Adrenal gland (tissue), 12 donors: Measurements from ENCODE around the gene KRTAP19-6. TPM values are rescaled to one million over a fixed set of nuclear protein-coding genes. Genes with fewer than 3 reads are reported as not detected.

Experiments
- DNase-seq, 7 donors: peaks; one replicate each; pipeline ENCODE4 v3.0.0-alpha.2; 2019 to 2020
- H3K27ac ChIP-seq, 5 donors: fragments of 200-600 bp; sonication (generic) in 4 of 5; 1 replicate in 3 of 5; 2 replicates in 2 of 5; pipeline versions ENCODE4 v1.5.1 to v1.8.0; 2016 to 2020; ENCODE audit warnings: mild to moderate bottlenecking in 1 of 5
- H3K27me3 ChIP-seq: fragments of 200-600 bp; 2 replicates; pipeline ENCODE4 v1.8.0; 2021
- H3K36me3 ChIP-seq, 2 donors: fragments of 200-600 bp; replicated peaks in 1 of 2; 1 replicate in 1 of 2; 2 replicates in 1 of 2; pipeline versions ENCODE4 v1.5.1 to v1.8.0; 2018 to 2022
- H3K4me1 ChIP-seq, 2 donors: fragments of 200-600 bp; replicated peaks in 1 of 2; 1 replicate in 1 of 2; 2 replicates in 1 of 2; pipeline versions ENCODE4 v1.5.1 to v1.8.0; 2018 to 2021
- H3K4me3 ChIP-seq, 4 donors: fragments of 200-600 bp; sonication (generic) in 3 of 4; one replicate each; pipeline ENCODE4 v1.5.1; 2016 to 2018
- H3K9me3 ChIP-seq, 3 donors: fragments of 200-600 bp; sonication (generic) in 1 of 3; replicated peaks in 1 of 3; 1 replicate in 2 of 3; 2 replicates in 1 of 3; pipeline versions ENCODE4 v1.5.1 to v1.8.0; 2016 to 2021
- CTCF ChIP-seq, 6 experiments: fragments of 450-650 bp in 4 of 6; fragments of 200-600 bp in 2 of 6; sonication (generic) in 1 of 6; IDR thresholded peaks; 1 replicate in 5 of 6; 2 replicates in 1 of 6; pipeline versions ENCODE4 v1.5.1 to v1.8.0; 2016 to 2021; ENCODE audit warnings: antibody characterized with exemption in 6 of 6, mild to moderate bottlenecking in 2 of 6, moderate library complexity in 1 of 6
- POLR2A ChIP-seq, 2 donors: fragments of 450-650 bp; IDR thresholded peaks; one replicate each; pipeline ENCODE4 v1.6.1; 2017; ENCODE audit warnings: antibody characterized with exemption in 2 of 2, mild to moderate bottlenecking in 2 of 2, moderate library complexity in 1 of 2
- WGBS, 4 donors: extraction: QIAGEN DNeasy Blood & Tissue Kit in 2 of 4; methylation state at CpG; one replicate each; pipeline versions ENCODE4 v1.1.5 to v1.1.7; 2013 to 2017; 5-methylcytosine and 5-hydroxymethylcytosine counted together
- intact Hi-C, 2 donors: fragments of 100-400 bp; cut with DNase I; formaldehyde crosslinking; loops; one replicate each; pipeline versions ENCODE4 v1.14.1 to v1.15.0; 2022 to 2023
- polyA plus RNA-seq, 3 donors: library from polyadenylated mRNA; stranded (reverse); fragments of 200-250 nt in 2 of 3; fragments of 350-450 nt in 1 of 3; fragmentation: Illumina TruSeq in 1 of 3; extraction: RNeasy Lipid Tissue Mini Kit (QIAGEN cat#74804) in 1 of 3; gene quantifications; one replicate each; pipeline ENCODE4 v1.2.3, GENCODE V29; 2013 to 2014
- small RNA-seq, 2 donors: library from RNA; depleted of rRNA; stranded (forward); fragments of <200 nt; gene quantifications; one replicate each; pipeline ENCODE3, GENCODE V24; 2016
- total RNA-seq, 9 donors: library from RNA; depleted of rRNA in 4 of 9; stranded (reverse); fragments of >200 nt in 4 of 9; fragments of 120-200 nt in 1 of 9; fragmentation: NEBNext Ultra II Directional in 1 of 9; extraction: Animal tissue kit (Norgen Biotek cat#: 25700) in 1 of 9; gene quantifications; one replicate each; pipeline versions ENCODE4 v1.1.0 to v1.2.4, GENCODE V29; 2013 to 2023
- donor health status: healthy with polysubstance abuse.
- donor health status: Bipolar disorder and iron deficiency.
- donor health status: DM: yes; HTN: yes; CAD: no.
- donor health status: DM: no; HTN: no; CAD: no.
- donor health status: DM: no; HTN: no; CAD: no.
- donor health status: DM: yes; HTN: yes; CAD: no.

KRTAP19-6 gene
- total and polyA plus RNA-seq, 12 donors, result not detected

GRCh38 chr21:30491963-30492428 lies 49.7 kb downstream of the KRTAP19-6 start, which contains the start of gene KRTAP19-3:
Gene KRTAP19-3, minus strand, starts transcription at chr21:30492013. Its CDS starts 56 bp downstream, at chr21:30491957.
- WGBS, 4 donors, result 70 to 86% (median 76%) methylated on average over 2 of the region's 2 CpGs

More at GRCh38 chr21:30491963-30492428, 49.7 kb downstream of the KRTAP19-6 start, which contains the start of gene KRTAP19-3:
- TF ChIP-seq CTCF (IDR thresholded peaks at IDR 0.05) (no peak), POLR2A (IDR thresholded peaks at IDR 0.05) (no peak)
- Histone ChIP-seq H3K27ac (no peak within 1 kb of the TSS), H3K27me3 (no peaks in the 10 kb centered on the region), H3K4me1 (no peaks in the 10 kb centered on the region), H3K9me3 (peaks cover 0 to 5% (median 0%) of the 10 kb centered on the region in 3 donors), H3K36me3 (no peaks in the 10 kb centered on the region), H3K4me3 (no peak within 1 kb of the TSS)
- intact Hi-C loops, result no loop called here
- no peak for DNase-seq

Small RNA genes lying within 50 kb of the gene (small RNA-seq; reads per million reads assigned to genes)
- gene AP000567.1 (0 reads per million in 2 donors), gene KRTAP19-10P (0 reads per million in 2 donors), gene KRTAP19-11P (0 reads per million in 2 donors), gene KRTAP19-9P (0 reads per million in 2 donors), gene KRTAP22-2 (0 reads per million in 2 donors)

Other genes with a start within 250 kb of the KRTAP19-6 start
- not detected for gene KRTAP26-1, start 221.5 kb downstream of the KRTAP19-6 start, total RNA-seq
- not detected for gene KRTAP26-1, start 221.5 kb downstream of the KRTAP19-6 start, polyA plus RNA-seq
- not detected for gene KRTAP27-1, start 204.2 kb downstream of the KRTAP19-6 start, total RNA-seq
- not detected for gene KRTAP27-1, start 204.2 kb downstream of the KRTAP19-6 start, polyA plus RNA-seq
- not detected for gene KRTAP23-1, start 193.3 kb downstream of the KRTAP19-6 start, total RNA-seq
- gene KRTAP23-1, start 193.3 kb downstream of the KRTAP19-6 start, polyA plus RNA-seq, result not detected
- gene KRTAP13-2, start 169.6 kb downstream of the KRTAP19-6 start, total RNA-seq, result under 1 TPM in 1 of 9 donors, not detected in 8; 0.41 TPM
- gene KRTAP13-2, start 169.6 kb downstream of the KRTAP19-6 start, polyA plus RNA-seq, result not detected
- not detected for gene KRTAP13-1, start 145.8 kb downstream of the KRTAP19-6 start, total RNA-seq
- not detected for gene KRTAP13-1, start 145.8 kb downstream of the KRTAP19-6 start, polyA plus RNA-seq
- gene KRTAP13-3, start 115.9 kb downstream of the KRTAP19-6 start, total RNA-seq, result not detected
- not detected for gene KRTAP13-3, start 115.9 kb downstream of the KRTAP19-6 start, polyA plus RNA-seq
- gene KRTAP13-4, start 111.6 kb downstream of the KRTAP19-6 start, total RNA-seq, result not detected
- not detected for gene KRTAP13-4, start 111.6 kb downstream of the KRTAP19-6 start, polyA plus RNA-seq
- gene KRTAP15-1, start 101.6 kb downstream of the KRTAP19-6 start, total RNA-seq, result not detected
- not detected for gene KRTAP15-1, start 101.6 kb downstream of the KRTAP19-6 start, polyA plus RNA-seq
- not detected for gene KRTAP19-1, start 61.5 kb downstream of the KRTAP19-6 start, total RNA-seq
- gene KRTAP19-1, start 61.5 kb downstream of the KRTAP19-6 start, polyA plus RNA-seq, result not detected
- not detected for gene KRTAP19-2, start 54.4 kb downstream of the KRTAP19-6 start, total RNA-seq
- not detected for gene KRTAP19-2, start 54.4 kb downstream of the KRTAP19-6 start, polyA plus RNA-seq
- gene KRTAP19-3, start 49.9 kb downstream of the KRTAP19-6 start, total RNA-seq, result not detected
- gene KRTAP19-3, start 49.9 kb downstream of the KRTAP19-6 start, polyA plus RNA-seq, result not detected
- gene KRTAP19-4, start 44.7 kb downstream of the KRTAP19-6 start, total RNA-seq, result not detected
- not detected for gene KRTAP19-4, start 44.7 kb downstream of the KRTAP19-6 start, polyA plus RNA-seq
- not detected for gene KRTAP19-5, start 39.7 kb downstream of the KRTAP19-6 start, total RNA-seq
- gene KRTAP19-5, start 39.7 kb downstream of the KRTAP19-6 start, polyA plus RNA-seq, result not detected
- not detected for gene KRTAP19-7, start 19.4 kb upstream of the KRTAP19-6 start, total RNA-seq
- not detected for gene KRTAP19-7, start 19.4 kb upstream of the KRTAP19-6 start, polyA plus RNA-seq
- not detected for gene KRTAP22-2, start 48.5 kb upstream of the KRTAP19-6 start, total RNA-seq
- gene KRTAP22-2, start 48.5 kb upstream of the KRTAP19-6 start, polyA plus RNA-seq, result not detected
- gene KRTAP6-3, start 50.6 kb upstream of the KRTAP19-6 start, total RNA-seq, result not detected
- not detected for gene KRTAP6-3, start 50.6 kb upstream of the KRTAP19-6 start, polyA plus RNA-seq
- gene KRTAP6-2, start 57.0 kb upstream of the KRTAP19-6 start, total RNA-seq, result not detected
- gene KRTAP6-2, start 57.0 kb upstream of the KRTAP19-6 start, polyA plus RNA-seq, result not detected
- gene KRTAP22-1, start 59.2 kb upstream of the KRTAP19-6 start, total RNA-seq, result not detected
- gene KRTAP22-1, start 59.2 kb upstream of the KRTAP19-6 start, polyA plus RNA-seq, result not detected
- gene KRTAP6-1, start 72.1 kb upstream of the KRTAP19-6 start, total RNA-seq, result not detected
- gene KRTAP6-1, start 72.1 kb upstream of the KRTAP19-6 start, polyA plus RNA-seq, result not detected
- gene KRTAP20-1, start 74.6 kb upstream of the KRTAP19-6 start, total RNA-seq, result not detected
- gene KRTAP20-1, start 74.6 kb upstream of the KRTAP19-6 start, polyA plus RNA-seq, result not detected
- not detected for gene KRTAP20-4, start 78.8 kb upstream of the KRTAP19-6 start, total RNA-seq
- not detected for gene KRTAP20-4, start 78.8 kb upstream of the KRTAP19-6 start, polyA plus RNA-seq
- not detected for gene KRTAP20-2, start 93.3 kb upstream of the KRTAP19-6 start, total RNA-seq
- gene KRTAP20-2, start 93.3 kb upstream of the KRTAP19-6 start, polyA plus RNA-seq, result not detected
- gene KRTAP20-3, start 101.0 kb upstream of the KRTAP19-6 start, total RNA-seq, result not detected
- not detected for gene KRTAP20-3, start 101.0 kb upstream of the KRTAP19-6 start, polyA plus RNA-seq
- gene KRTAP21-3, start 176.9 kb upstream of the KRTAP19-6 start, total RNA-seq, result not detected
- gene KRTAP21-3, start 176.9 kb upstream of the KRTAP19-6 start, polyA plus RNA-seq, result not detected
- gene KRTAP21-2, start 205.4 kb upstream of the KRTAP19-6 start, total RNA-seq, result not detected
- not detected for gene KRTAP21-2, start 205.4 kb upstream of the KRTAP19-6 start, polyA plus RNA-seq
- gene KRTAP21-1, start 213.6 kb upstream of the KRTAP19-6 start, total RNA-seq, result not detected
- not detected for gene KRTAP21-1, start 213.6 kb upstream of the KRTAP19-6 start, polyA plus RNA-seq